ENCODE data around the gene FAR2. TPM values are rescaled to one million over a fixed set of nuclear protein-coding genes. Genes with fewer than 3 reads are reported as not detected.

The FAR2 gene
- total and polyA plus RNA-seq, 2 of the 13 experiments (the other 11 are each of a cell fraction or from before 2014, with no cell fraction given) = not detected

- ChIA-PET CTCF (ENCODE audit: low intra/inter-chr PET ratio, low total read pairs) (no interaction called here), POLR2A (no interaction called here)
- peaks cover 16% of the 10 kb centered on the region for H3K4me1 ChIP-seq (ENCODE audit: insufficient read depth, low read length)
- H3K27ac ChIP-seq (ENCODE audit: extremely low read length, insufficient read depth, low read length) = no peak overlapping the region
- TF ChIP-seq ZNF678 (CRISPR knock-in tag; IDR thresholded peaks at IDR 0.05) (no peak), LCORL (IDR thresholded peaks at IDR 0.05) (no peak), LCORL (CRISPR knock-in tag; IDR thresholded peaks at IDR 0.05) (no peak), FOSL2 (CRISPR knock-in tag; IDR thresholded peaks at IDR 0.05) (no peak), ZNF746 (CRISPR knock-in tag; IDR thresholded peaks at IDR 0.05) (no peak), GLMP (CRISPR knock-in tag; IDR thresholded peaks at IDR 0.05; ENCODE audit: borderline replicate concordance) (no peak), SIX1 (CRISPR knock-in tag; IDR thresholded peaks at IDR 0.05; ENCODE audit: borderline replicate concordance) (no peak), KDM6A (CRISPR knock-in tag; IDR thresholded peaks at IDR 0.05; ENCODE audit: low read depth) (no peak), ZNF724P (CRISPR knock-in tag; IDR thresholded peaks at IDR 0.05; ENCODE audit: borderline replicate concordance) (no peak), PRDM10 (CRISPR knock-in tag; IDR thresholded peaks at IDR 0.05; ENCODE audit: low read depth) (no peak), ZNF773 (CRISPR knock-in tag; IDR thresholded peaks at IDR 0.05; ENCODE audit: borderline replicate concordance) (no peak), MYC (CRISPR knock-in tag; IDR thresholded peaks at IDR 0.05; ENCODE audit: borderline replicate concordance) (no peak), ZNF468 (CRISPR knock-in tag; IDR thresholded peaks at IDR 0.05) (no peak), SP1 (IDR thresholded peaks at IDR 0.05) (no peak), SP1 (CRISPR knock-in tag; IDR thresholded peaks at IDR 0.05) (no peak), MLLT10 (CRISPR knock-in tag; IDR thresholded peaks at IDR 0.05) (no peak), HES4 (CRISPR knock-in tag; IDR thresholded peaks at IDR 0.05; ENCODE audit: borderline replicate concordance) (no peak), SUZ12 (IDR thresholded peaks at IDR 0.05; ENCODE audit: low read depth, low read length) (no peak), HIVEP1 (CRISPR knock-in tag; IDR thresholded peaks at IDR 0.05) (no peak), ATF7-NPFF (CRISPR knock-in tag; IDR thresholded peaks at IDR 0.05; ENCODE audit: low read depth) (no peak), ATF7 (IDR thresholded peaks at IDR 0.05) (no peak), ATF7 (CRISPR knock-in tag; IDR thresholded peaks at IDR 0.05) (no peak)
- H3K4me2 ChIP-seq (ENCODE audit: low read depth, low read length) = no peak overlapping the region
- no peaks in the 10 kb centered on the region for H3K9me3 ChIP-seq (ENCODE audit: low read length)
- H4K20me1 ChIP-seq (ENCODE audit: insufficient read depth, low read length) = no peaks in the 10 kb centered on the region
- DNase-seq (ENCODE audit: low spot score) (no peak), FAIRE-seq (no peak), ATAC-seq (no peak)
- no peaks in the 10 kb centered on the region; a peak in 1 of 5 replicates for H3K27me3 ChIP-seq (ENCODE audit: control insufficient read depth in 1 of 2, insufficient read depth in 2 of 2, low read length in 2 of 2)
- WGBS (ENCODE audit: low lambda C conversion rate) = 100% methylated on average over 2 of the region's 2 CpGs
- no TSS peak for BruUV-seq (replicated peaks)
- no peak overlapping the region for H3K4me3 ChIP-seq (replicated peaks in 1 of 3; ENCODE audit: insufficient read depth in 1 of 3, low read depth in 2 of 3, low read length in 3 of 3)
- intact Hi-C loops (cut with micrococcal nuclease; ENCODE audit: unreplicated experiment) = loop anchor here (2.0 kb wide), 1 partner anchor 19 kb away; no protein-coding TSS in a partner anchor
- in situ Hi-C loops (cut with HindIII; ENCODE audit: extremely low pct_ligation_motif_present, low pct_unique_long_range_greater_than_20kb) = no loop called here
- no peak overlapping the region for H2AFZ ChIP-seq (ENCODE audit: low read length)
- H3K36me3 ChIP-seq (replicated peaks in 1 of 2; ENCODE audit: control insufficient read depth in 1 of 2, insufficient read depth in 2 of 2, low read length in 2 of 2) = peaks cover 0 to 12% of the 10 kb centered on the region in 2 experiments; a peak in 2 of 5 replicates
- H3K9ac ChIP-seq (ENCODE audit: insufficient read depth, low read depth, low read length) = no peak overlapping the region
- H3K79me2 ChIP-seq (ENCODE audit: insufficient read depth, low read length) = peaks cover 78% of the 10 kb centered on the region
These were observed 227.0 kb downstream of the FAR2 start for GRCh38 chr12:29376118-29376517.
